GM15510 (cell line): ENCODE data around the gene SPAG9.

ENCODE experiments used
- POLR2A ChIP-seq: IDR thresholded peaks from 3 replicates; pipeline ENCODE4 v1.6.1; 2011; ENCODE audit warnings: borderline replicate concordance; ENCODE audit not compliant: insufficient read length; ENCODE audit errors: extremely low read depth

SPAG9 gene

GRCh38 chr17:50946891-50947781 lies 173.5 kb downstream of the SPAG9 start:
- no peak for TF ChIP-seq POLR2A

GRCh38 chr17:50946223-50946890 lies 174.3 kb downstream of the SPAG9 start:
- TF ChIP-seq POLR2A = no peak

- TF ChIP-seq POLR2A = no peak
Measured at GRCh38 chr17:50945779-50946222, 174.9 kb downstream of the SPAG9 start.

GRCh38 chr17:50944902-50945720 lies 175.6 kb downstream of the SPAG9 start:
- TF ChIP-seq POLR2A = no peak

- TF ChIP-seq POLR2A = peak; percentile 13
Measured at GRCh38 chr17:50944054-50944901, 176.4 kb downstream of the SPAG9 start.

- no peak for TF ChIP-seq POLR2A
Measured at GRCh38 chr17:50943575-50943933, 177.1 kb downstream of the SPAG9 start.

- TF ChIP-seq POLR2A = no peak
Measured at GRCh38 chr17:50939795-50940684, 180.6 kb downstream of the SPAG9 start.

GRCh38 chr17:50939542-50939794 lies 181.2 kb downstream of the SPAG9 start:
- TF ChIP-seq POLR2A = no peak

GRCh38 chr17:50938821-50939541 lies 181.7 kb downstream of the SPAG9 start:
- no peak for TF ChIP-seq POLR2A

GRCh38 chr17:50935996-50936266 lies 184.7 kb downstream of the SPAG9 start:
- TF ChIP-seq POLR2A = no peak

- no peak for TF ChIP-seq POLR2A
Measured at GRCh38 chr17:50935221-50935995, 185.3 kb downstream of the SPAG9 start.

GRCh38 chr17:50934672-50935220 lies 185.9 kb downstream of the SPAG9 start:
- no peak for TF ChIP-seq POLR2A
